COR-L47 (cell line): ENCODE data around the gene RAPGEF4.

Experiments
- DNase-seq: peaks from one replicate; lab custom pipeline; 2025; lab: John Stamatoyannopoulos, UW

Gene RAPGEF4

GRCh38 chr2:172905937-172906811, 170.5 kb downstream of the RAPGEF4 start:
- DNase-seq: peak; percentile 66

GRCh38 chr2:172908275-172908674, 172.6 kb downstream of the RAPGEF4 start:
- DNase-seq: no peak

- no peak for DNase-seq
Measured at GRCh38 chr2:172909454-172909853, 173.8 kb downstream of the RAPGEF4 start.

GRCh38 chr2:172912266-172912665, 176.6 kb downstream of the RAPGEF4 start:
- DNase-seq: no peak

GRCh38 chr2:172914341-172915008, 178.8 kb downstream of the RAPGEF4 start:
- DNase-seq: no peak

GRCh38 chr2:172917716-172918115, 182.1 kb downstream of the RAPGEF4 start:
- DNase-seq: no peak

GRCh38 chr2:172919732-172920131, 184.1 kb downstream of the RAPGEF4 start:
- no peak for DNase-seq

GRCh38 chr2:172921532-172922236, 186.0 kb downstream of the RAPGEF4 start:
- DNase-seq: no peak

- DNase-seq: no peak
Measured at GRCh38 chr2:172922306-172922705, 186.7 kb downstream of the RAPGEF4 start.

GRCh38 chr2:172922815-172923214, 187.2 kb downstream of the RAPGEF4 start:
- no peak for DNase-seq

- DNase-seq: no peak
Measured at GRCh38 chr2:172924097-172924660, 188.5 kb downstream of the RAPGEF4 start.

GRCh38 chr2:172925600-172925999, 190.0 kb downstream of the RAPGEF4 start:
- DNase-seq: no peak

- DNase-seq: no peak
Measured at GRCh38 chr2:172926785-172927640, 191.4 kb downstream of the RAPGEF4 start.

GRCh38 chr2:172927641-172928357, 192.2 kb downstream of the RAPGEF4 start:
- no peak for DNase-seq

- DNase-seq: peak; percentile 29
Measured at GRCh38 chr2:172928756-172929155, 193.1 kb downstream of the RAPGEF4 start.

- DNase-seq: no peak
Measured at GRCh38 chr2:172929644-172930043, 194.0 kb downstream of the RAPGEF4 start.

GRCh38 chr2:172930871-172931255, 195.2 kb downstream of the RAPGEF4 start:
- DNase-seq: no peak

- no peak for DNase-seq
Measured at GRCh38 chr2:172931256-172931894, 195.7 kb downstream of the RAPGEF4 start.

- peak; percentile 73 for DNase-seq
Measured at GRCh38 chr2:172931918-172932520, 196.4 kb downstream of the RAPGEF4 start.
